ENCODE results near the gene CALM3. TPM values are rescaled to one million over a fixed set of nuclear protein-coding genes. Genes with fewer than 3 reads are reported as not detected.

CALM3 gene
- total and polyA plus RNA-seq, 2 donors (not counting 3 experiments of a cell fraction or from before 2014, with no cell fraction given), result 305 to 425 TPM

GRCh38 chr19:46571495-46571894, 29.6 kb upstream of the CALM3 start:
- Histone ChIP-seq H3K4me1 (ENCODE audit: control insufficient read depth, extremely low read depth, insufficient read depth, low read length) (no peaks in the 10 kb centered on the region), H3K9me3 (replicated peaks; ENCODE audit: control insufficient read depth, insufficient read depth, low read length) (no peaks in the 10 kb centered on the region), H2AFZ (ENCODE audit: low read depth, low read length) (no peak overlapping the region), H4K20me1 (replicated peaks; ENCODE audit: control insufficient read depth, extremely low read depth, insufficient read depth, low read length) (no peaks in the 10 kb centered on the region), H3K79me2 (ENCODE audit: control insufficient read depth, insufficient read depth, low read length) (no peaks in the 10 kb centered on the region), H3K36me3 (ENCODE audit: control insufficient read depth in 2 of 2, extremely low read depth in 1 of 2, insufficient read depth in 2 of 2, low read length in 2 of 2) (no peaks in the 10 kb centered on the region), H3K4me2 (ENCODE audit: insufficient read depth, low read length) (no peak overlapping the region), H3K9me1 (replicated peaks; ENCODE audit: control insufficient read depth, extremely low read depth, insufficient read depth, low read length) (no peaks in the 10 kb centered on the region), H3K27ac (ENCODE audit: insufficient read depth, low read depth, low read length) (no peak overlapping the region), H3K27me3 (ENCODE audit: control insufficient read depth in 2 of 2, insufficient read depth in 2 of 2, low read length in 2 of 2) (no peaks in the 10 kb centered on the region), H3K9ac (replicated peaks; ENCODE audit: extremely low read depth, insufficient read depth, low read length) (no peak overlapping the region), H3K4me3 (replicated peaks in 1 of 3; ENCODE audit: insufficient read depth in 1 of 3, low read depth in 1 of 3, low read length in 3 of 3) (no peak overlapping the region)
- no peak for DNase-seq (ENCODE audit: low read depth, low spot score)
- BruUV-seq (replicated peaks), result no TSS peak
- POLR2A ChIA-PET, result no interaction called here
- FAIRE-seq, result no peak
- CTCF ChIA-PET, result interaction anchor here (1.0 to 1.4 kb wide), 5 partner anchors 8 to 90 kb away, joined by 3 to 8 read pairs (median 4); no protein-coding TSS in a partner anchor
- dilution Hi-C loops (cut with MboI; ENCODE audit: extremely low pct_ligation_motif_present, low sequenced_read_pairs) (no loop called here), intact Hi-C loops (cut with micrococcal nuclease) (no loop called here)
- TF ChIP-seq MAX (IDR thresholded peaks at IDR 0.05; ENCODE audit: insufficient read depth, insufficient read length) (no peak), CTCF (IDR thresholded peaks at IDR 0.05; ENCODE audit: extremely low read depth in 1 of 2, insufficient read depth in 1 of 2, low read depth in 1 of 2, low read length in 2 of 2) (peak in 1 of 2 donors; percentile 22)

- no peaks in the 10 kb centered on the region for H4K20me1 ChIP-seq (replicated peaks; ENCODE audit: control insufficient read depth, extremely low read depth, insufficient read depth, low read length)
- intact Hi-C loops (cut with micrococcal nuclease), result no loop called here
- ChIA-PET CTCF (interaction anchor here (0.9 to 1.4 kb wide), 4 partner anchors 8 to 58 kb away, joined by 3 to 4 read pairs (median 3); no protein-coding TSS in a partner anchor), POLR2A (no interaction called here)
- H3K27me3 ChIP-seq (ENCODE audit: control insufficient read depth in 2 of 2, insufficient read depth in 2 of 2, low read length in 2 of 2), result no peaks in the 10 kb centered on the region
- no peak overlapping the region for H3K27ac ChIP-seq (ENCODE audit: insufficient read depth, low read depth, low read length)
- BruUV-seq (replicated peaks), result no TSS peak
- no peak overlapping the region for H3K4me2 ChIP-seq (ENCODE audit: insufficient read depth, low read length)
- H3K4me3 ChIP-seq (replicated peaks in 1 of 3; ENCODE audit: insufficient read depth in 1 of 3, low read depth in 1 of 3, low read length in 3 of 3), result no peak overlapping the region
- dilution Hi-C loops (cut with MboI; ENCODE audit: extremely low pct_ligation_motif_present, low sequenced_read_pairs), result no loop called here
- H2AFZ ChIP-seq (ENCODE audit: low read depth, low read length), result no peak overlapping the region
- H3K9ac ChIP-seq (replicated peaks; ENCODE audit: extremely low read depth, insufficient read depth, low read length), result no peak overlapping the region
- H3K4me1 ChIP-seq (ENCODE audit: control insufficient read depth, extremely low read depth, insufficient read depth, low read length), result no peaks in the 10 kb centered on the region
- no peaks in the 10 kb centered on the region for H3K79me2 ChIP-seq (ENCODE audit: control insufficient read depth, insufficient read depth, low read length)
- no peaks in the 10 kb centered on the region for H3K36me3 ChIP-seq (ENCODE audit: control insufficient read depth in 2 of 2, extremely low read depth in 1 of 2, insufficient read depth in 2 of 2, low read length in 2 of 2)
- H3K9me1 ChIP-seq (replicated peaks; ENCODE audit: control insufficient read depth, extremely low read depth, insufficient read depth, low read length), result no peaks in the 10 kb centered on the region
- no peaks in the 10 kb centered on the region for H3K9me3 ChIP-seq (replicated peaks; ENCODE audit: control insufficient read depth, insufficient read depth, low read length)
- FAIRE-seq (no peak), DNase-seq (ENCODE audit: low read depth, low spot score) (no peak)
- TF ChIP-seq EZH2 (IDR thresholded peaks at IDR 0.05; ENCODE audit: borderline replicate concordance, low read depth, low read length, severe bottlenecking), result no peak
- no peak for TF ChIP-seq POLR2A (IDR thresholded peaks at IDR 0.05; ENCODE audit: low read depth, low read length)
- no peak for TF ChIP-seq CTCF (IDR thresholded peaks at IDR 0.05; ENCODE audit: extremely low read depth in 1 of 2, insufficient read depth in 1 of 2, low read depth in 1 of 2, low read length in 2 of 2)
- no peak for TF ChIP-seq MAX (IDR thresholded peaks at IDR 0.05; ENCODE audit: insufficient read depth, insufficient read length)
- TF ChIP-seq MYC (IDR thresholded peaks at IDR 0.05; ENCODE audit: low read depth, low read length), result no peak
- TF ChIP-seq JUN (IDR thresholded peaks at IDR 0.05; ENCODE audit: borderline replicate concordance, insufficient read depth, insufficient read length, low read depth), result no peak
- TF ChIP-seq POLR2AphosphoS5 (IDR thresholded peaks at IDR 0.05; ENCODE audit: insufficient read depth, low read depth, low read length), result no peak
- TF ChIP-seq GATA2 (IDR thresholded peaks at IDR 0.05; ENCODE audit: insufficient read depth, insufficient read length, low read depth, low read length), result no peak
- TF ChIP-seq FOS (IDR thresholded peaks at IDR 0.05; ENCODE audit: borderline replicate concordance, insufficient read depth, low read length), result no peak
These were observed 27.2 kb upstream of the CALM3 start for GRCh38 chr19:46573679-46574498.
